Breast epithelium (tissue), 3 donors: ENCODE measurements around the gene SUGP1.

ENCODE experiments used
- CTCF ChIP-seq, 3 donors: fragments of 450-650 bp; IDR thresholded peaks; one replicate each; pipeline ENCODE4 v1.5.1; 2016 to 2017; ENCODE audit warnings: antibody characterized with exemption in 3 of 3, mild to moderate bottlenecking in 3 of 3, moderate library complexity in 3 of 3
- POLR2A ChIP-seq: fragments of 450-650 bp; IDR thresholded peaks from one replicate; pipeline ENCODE4 v1.6.1; 2016; ENCODE audit warnings: antibody characterized with exemption, mild to moderate bottlenecking, moderate library complexity

- TF ChIP-seq CTCF (IDR thresholded peaks at IDR 0.05): peak in 2 of 3 donors; percentile 31 to 47
- TF ChIP-seq POLR2A: no peak
Observed at GRCh38 chr19:19320361-19321140, at the start of gene SUGP1, which contains the start of gene MAU2.
